ENCODE data around the gene KIF9. TPM values are rescaled to one million over a fixed set of nuclear protein-coding genes. Genes with fewer than 3 reads are reported as not detected.

Gene KIF9
- total and polyA plus RNA-seq, 2 of the 8 experiments (the other 6 are each of a cell fraction or from before 2014, with no cell fraction given) = 5.0 to 8.0 TPM

GRCh38 chr3:47314056-47314764 lies 31.6 kb upstream of the KIF9 start:
- no peak overlapping the region for H3K56ac ChIP-seq (replicated peaks; ENCODE audit: insufficient read length, low read depth, low read length)
- no peak overlapping the region for H3K18ac ChIP-seq (ENCODE audit: extremely low read depth, low read length)
- DNase-seq (ENCODE audit: low read depth in 1 of 2, low spot score in 2 of 2) = no peak
- ChIA-PET POLR2A (ENCODE audit: partially characterized antibody) (interaction anchor here (1.0 to 1.3 kb wide), 4 partner anchors 10 to 32 kb away, joined by 3 to 5 read pairs (median 4); partner anchors contain the start of genes KIF9 and KLHL18), CTCF (ENCODE audit: partially characterized antibody) (interaction anchor here (0.7 to 2.6 kb wide), 8 partner anchors 10 to 405 kb away, joined by 3 to 19 read pairs (median 3); no protein-coding TSS in a partner anchor)
- no peak overlapping the region for H3K9ac ChIP-seq (replicated peaks in 1 of 4; ENCODE audit: extremely low read depth in 1 of 4, low read depth in 3 of 4, low read length in 3 of 4)
- H3K23ac ChIP-seq (ENCODE audit: insufficient read length) = no peak overlapping the region
- H4K5ac ChIP-seq (ENCODE audit: insufficient read length, low read depth, low read length) = no peak overlapping the region
- no peak overlapping the region for H2AFZ ChIP-seq (ENCODE audit: low read length)
- H3K79me2 ChIP-seq (ENCODE audit: control insufficient read depth in 1 of 2, insufficient read depth in 2 of 2, low read length in 2 of 2) = peaks cover 0 to 7% of the 10 kb centered on the region in 2 experiments; a peak in 2 of 4 replicates
- H4K8ac ChIP-seq (ENCODE audit: extremely low read depth, insufficient read depth, low read length) = no peak overlapping the region
- no peaks in the 10 kb centered on the region for H3K4me1 ChIP-seq (replicated peaks in 1 of 4; ENCODE audit: control insufficient read depth in 3 of 4, insufficient read depth in 4 of 4, low read length in 3 of 4)
- H2BK120ac ChIP-seq (replicated peaks; ENCODE audit: low read depth, low read length) = no peak overlapping the region
- H2BK15ac ChIP-seq (ENCODE audit: low read length) = no peak overlapping the region
- H4K91ac ChIP-seq (replicated peaks; ENCODE audit: insufficient read length, low read length) = no peak overlapping the region
- no peak overlapping the region for H3K14ac ChIP-seq (ENCODE audit: insufficient read length)
- no peak overlapping the region for H2AK5ac ChIP-seq (ENCODE audit: low read depth, low read length)
- peaks cover 0 to 6% of the 10 kb centered on the region in 2 experiments; a peak in 2 of 4 replicates for H3K9me3 ChIP-seq (ENCODE audit: insufficient read depth in 2 of 2, low read depth in 1 of 2, low read length in 1 of 2)
- no peak overlapping the region for H3K4me2 ChIP-seq (ENCODE audit: insufficient read depth in 1 of 2, low read depth in 2 of 2, low read length in 2 of 2)
- no peaks in the 10 kb centered on the region; the same call in 1 of the 2 replicates for H3K79me1 ChIP-seq (ENCODE audit: low read depth, low read length)
- no peaks in the 10 kb centered on the region for H3K27me3 ChIP-seq (replicated peaks in 1 of 4; ENCODE audit: control insufficient read depth in 3 of 4, extremely low read depth in 1 of 4, insufficient read depth in 3 of 4, low read length in 3 of 4)
- H3K4me3 ChIP-seq (ENCODE audit: extremely low read depth in 1 of 4, insufficient read depth in 2 of 4, low read depth in 3 of 4, low read length in 4 of 4) = no peak overlapping the region
- H4K20me1 ChIP-seq (replicated peaks in 1 of 2; ENCODE audit: control insufficient read depth in 1 of 2, insufficient read depth in 2 of 2, low read length in 2 of 2) = peaks cover 0 to 1% of the 10 kb centered on the region in 2 experiments
- peaks cover 0 to 2% (median 0%) of the 10 kb centered on the region in 4 experiments; a peak in 2 of 8 replicates for H3K36me3 ChIP-seq (ENCODE audit: control insufficient read depth in 2 of 4, insufficient read depth in 4 of 4, low read length in 3 of 4)
- FAIRE-seq = no peak
- 90% methylated on average over 8 of the region's 8 CpGs; no CpG with 5 or more reads in 1 of the 2 experiments for WGBS, 2 experiments (ENCODE audit: extremely low coverage in 1 of 2, insufficient coverage in 1 of 2, insufficient read length in 1 of 2, insufficient replicate concordance in 2 of 2, low coverage in 1 of 2, low lambda C conversion rate in 2 of 2, missing lambda C conversion rate in 1 of 2)
- H3K23me2 ChIP-seq (ENCODE audit: low read depth, low read length) = no peaks in the 10 kb centered on the region
- H3K4ac ChIP-seq (replicated peaks; ENCODE audit: insufficient read length, low read depth, low read length) = no peak overlapping the region
- no peak overlapping the region for H2BK5ac ChIP-seq (ENCODE audit: low read depth, low read length)
- no peak overlapping the region for H2BK20ac ChIP-seq (ENCODE audit: low read length)
- H2BK12ac ChIP-seq (ENCODE audit: low read depth, low read length) = no peak overlapping the region
- no peak overlapping the region for H3K27ac ChIP-seq (ENCODE audit: low read depth, low read length)
- TF ChIP-seq CHD1 (IDR thresholded peaks at IDR 0.05; ENCODE audit: low read depth, low read length) = no peak
- no peak for TF ChIP-seq TAF1 (IDR thresholded peaks at IDR 0.05; ENCODE audit: low read depth, low read length)
- no peak for TF ChIP-seq USF2 (IDR thresholded peaks at IDR 0.05; ENCODE audit: low read length)
- TF ChIP-seq RBBP5 (IDR thresholded peaks at IDR 0.05; ENCODE audit: borderline replicate concordance, low read depth, low read length) = no peak
- no peak for TF ChIP-seq SIX5 (IDR thresholded peaks at IDR 0.05; ENCODE audit: low read depth, low read length)
- TF ChIP-seq RFX5 (IDR thresholded peaks at IDR 0.05; ENCODE audit: borderline replicate concordance, low read depth, low read length) = no peak
- no peak for TF ChIP-seq ASH2L (IDR thresholded peaks at IDR 0.05; ENCODE audit: low read length)
- TF ChIP-seq, protein P1, sequence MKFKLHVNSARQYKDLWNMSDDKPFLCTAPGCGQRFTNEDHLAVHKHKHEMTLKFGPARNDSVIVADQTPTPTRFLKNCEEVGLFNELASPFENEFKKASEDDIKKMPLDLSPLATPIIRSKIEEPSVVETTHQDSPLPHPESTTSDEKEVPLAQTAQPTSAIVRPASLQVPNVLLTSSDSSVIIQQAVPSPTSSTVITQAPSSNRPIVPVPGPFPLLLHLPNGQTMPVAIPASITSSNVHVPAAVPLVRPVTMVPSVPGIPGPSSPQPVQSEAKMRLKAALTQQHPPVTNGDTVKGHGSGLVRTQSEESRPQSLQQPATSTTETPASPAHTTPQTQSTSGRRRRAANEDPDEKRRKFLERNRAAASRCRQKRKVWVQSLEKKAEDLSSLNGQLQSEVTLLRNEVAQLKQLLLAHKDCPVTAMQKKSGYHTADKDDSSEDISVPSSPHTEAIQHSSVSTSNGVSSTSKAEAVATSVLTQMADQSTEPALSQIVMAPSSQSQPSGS (IDR thresholded peaks at IDR 0.05; ENCODE audit: low read length) = no peak
- TF ChIP-seq, protein P2, sequence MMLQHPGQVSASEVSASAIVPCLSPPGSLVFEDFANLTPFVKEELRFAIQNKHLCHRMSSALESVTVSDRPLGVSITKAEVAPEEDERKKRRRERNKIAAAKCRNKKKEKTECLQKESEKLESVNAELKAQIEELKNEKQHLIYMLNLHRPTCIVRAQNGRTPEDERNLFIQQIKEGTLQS (IDR thresholded peaks at IDR 0.05; ENCODE audit: insufficient read depth, low read depth, low read length) = no peak
